Stomach (tissue), 9 donors: ENCODE data around the gene HAAO. TPM values are rescaled to one million over a fixed set of nuclear protein-coding genes. Genes with fewer than 3 reads are reported as not detected.

ENCODE experiments used
- DNase-seq, 2 donors: peaks; one replicate each; pipeline versions ENCODE4 v3.0.0 to v3.0.0-alpha.2; 2013 to 2019
- H3K27ac ChIP-seq, 5 donors: fragments of 200-600 bp in 4 of 5; sonication (generic) in 4 of 5; one replicate each; pipeline ENCODE4 v1.5.1; 2013 to 2019; ENCODE audit warnings: mild to moderate bottlenecking in 1 of 5, moderate library complexity in 1 of 5
- H3K27me3 ChIP-seq, 3 donors: fragments of 200-600 bp; sonication (generic); one replicate each; pipeline ENCODE4 v1.5.1; 2017 to 2019; ENCODE audit warnings: mixed run types in 1 of 3
- H3K36me3 ChIP-seq, 4 donors: fragments of 200-600 bp; sonication (generic); 1 replicate in 3 of 4; 2 replicates in 1 of 4; pipeline ENCODE4 v1.5.1; 2016 to 2019
- H3K4me1 ChIP-seq, 4 donors: fragments of 200-600 bp; sonication (generic); one replicate each; pipeline ENCODE4 v1.5.1; 2016 to 2019
- H3K4me3 ChIP-seq, 4 donors: fragments of 200-600 bp; sonication (generic) in 3 of 4; one replicate each; pipeline ENCODE4 v1.5.1; 2016 to 2019; ENCODE audit warnings: mild to moderate bottlenecking in 1 of 4
- H3K9me3 ChIP-seq, 4 donors: fragments of 200-600 bp; sonication (generic); one replicate each; pipeline ENCODE4 v1.5.1; 2016 to 2019
- CTCF ChIP-seq, 7 experiments: fragments of 450-650 bp in 4 of 7; fragments of 200-600 bp in 3 of 7; sonication (generic) in 3 of 7; IDR thresholded peaks; one replicate each; pipeline ENCODE4 v1.5.1; 2016 to 2019; ENCODE audit warnings: antibody characterized with exemption in 7 of 7, control low read depth in 2 of 7, mild to moderate bottlenecking in 1 of 7
- EP300 ChIP-seq: sonication (generic); formaldehyde crosslinking; IDR thresholded peaks from one replicate; pipeline ENCODE4 v1.6.1; 2017; ENCODE audit warnings: antibody characterized with exemption
- POLR2A ChIP-seq, 4 donors: fragments of 450-650 bp; IDR thresholded peaks; one replicate each; pipeline ENCODE4 v1.6.1; 2016; ENCODE audit warnings: antibody characterized with exemption in 4 of 4, control low read depth in 2 of 4, mild to moderate bottlenecking in 1 of 4, moderate library complexity in 1 of 4
- POLR2AphosphoS5 ChIP-seq, 3 donors: sonication (generic); formaldehyde crosslinking; IDR thresholded peaks; one replicate each; pipeline ENCODE4 v1.6.1; 2016; ENCODE audit warnings: antibody characterized with exemption in 3 of 3
- WGBS, 5 donors: extraction: QIAGEN DNeasy Blood & Tissue Kit in 3 of 5; methylation state at CpG; one replicate each; pipeline versions ENCODE4 v1.1.5 to v1.1.7; 2013 to 2018; 5-methylcytosine and 5-hydroxymethylcytosine counted together
- intact Hi-C: fragments of 100-400 bp; cut with DNase I; formaldehyde crosslinking; loops from one replicate; pipeline ENCODE4 v1.15.1; 2023; ENCODE audit warnings: low total_unique reads
- polyA plus RNA-seq, 3 donors: library from polyadenylated mRNA; stranded (reverse); fragments of 200-250 nt; gene quantifications; one replicate each; pipeline ENCODE4 v1.2.3, GENCODE V29; 2013
- total RNA-seq, 5 donors: library from RNA; depleted of rRNA; stranded (reverse); fragments of >200 nt; gene quantifications; one replicate each; pipeline versions ENCODE4 v1.1.0 to v1.2.3, GENCODE V29; 2014 to 2016
- donor health status: healthy with polysubstance abuse.
- donor health status: Bipolar disorder and iron deficiency.
- donor health status: healthy.

The HAAO gene
- total and polyA plus RNA-seq, 8 donors: 0.89 to 23.5 (median 12.7) TPM; not detected in 2

GRCh38 chr2:42768706-42769256 lies 23.6 kb downstream of the HAAO start:
- H3K27ac ChIP-seq: no peak overlapping the region
- TF ChIP-seq POLR2A (IDR thresholded peaks at IDR 0.05) (no peak), CTCF (IDR thresholded peaks at IDR 0.05) (no peak), EP300 (no peak), POLR2AphosphoS5 (IDR thresholded peaks at IDR 0.05) (no peak)
- no peak overlapping the region for H3K4me3 ChIP-seq
- intact Hi-C loops: no loop called here
- peaks cover 0 to 7% (median 2%) of the 10 kb centered on the region in 4 donors for H3K36me3 ChIP-seq
- no peak for DNase-seq
- 59 to 88% (median 64%) methylated on average over 3 of the region's 3 CpGs for WGBS, 5 donors
- H3K9me3 ChIP-seq: no peaks in the 10 kb centered on the region
- peaks cover 0 to 6% (median 0%) of the 10 kb centered on the region in 4 donors for H3K4me1 ChIP-seq
- no peaks in the 10 kb centered on the region for H3K27me3 ChIP-seq

GRCh38 chr2:42767899-42768705 lies 24.3 kb downstream of the HAAO start:
- DNase-seq: no peak
- Histone ChIP-seq H3K36me3 (peaks cover 0 to 11% (median 4%) of the 10 kb centered on the region in 4 donors), H3K4me3 (no peak overlapping the region), H3K27ac (no peak overlapping the region), H3K27me3 (no peaks in the 10 kb centered on the region), H3K9me3 (no peaks in the 10 kb centered on the region), H3K4me1 (peaks cover 0 to 6% (median 0%) of the 10 kb centered on the region in 4 donors)
- TF ChIP-seq CTCF (IDR thresholded peaks at IDR 0.05) (no peak), EP300 (no peak)
- intact Hi-C loops: no loop called here
- WGBS, 5 donors: 79 to 91% (median 82%) methylated on average over 8 to 14 of the region's 14 CpGs

- Histone ChIP-seq H3K36me3 (peaks cover 0 to 18% (median 5%) of the 10 kb centered on the region in 4 donors), H3K9me3 (no peaks in the 10 kb centered on the region), H3K27ac (no peak overlapping the region), H3K4me1 (peaks cover 0 to 6% (median 0%) of the 10 kb centered on the region in 4 donors), H3K4me3 (no peak overlapping the region), H3K27me3 (no peaks in the 10 kb centered on the region)
- TF ChIP-seq EP300 (no peak), POLR2AphosphoS5 (IDR thresholded peaks at IDR 0.05) (no peak), CTCF (IDR thresholded peaks at IDR 0.05) (no peak), POLR2A (IDR thresholded peaks at IDR 0.05) (no peak)
- no peak for DNase-seq
- intact Hi-C loops: no loop called here
- WGBS, 5 donors: 87 to 92% (median 89%) methylated on average over 14 to 16 of the region's 16 CpGs
These were observed 25.1 kb downstream of the HAAO start for GRCh38 chr2:42767080-42767898.

GRCh38 chr2:42765686-42766085 lies 26.7 kb downstream of the HAAO start:
- no peak overlapping the region for H3K27ac ChIP-seq
- no peak for DNase-seq
- intact Hi-C loops: no loop called here
- H3K4me1 ChIP-seq: peaks cover 0 to 5% (median 0%) of the 10 kb centered on the region in 4 donors
- H3K9me3 ChIP-seq: no peaks in the 10 kb centered on the region
- H3K4me3 ChIP-seq: no peak overlapping the region
- H3K27me3 ChIP-seq: no peaks in the 10 kb centered on the region
- TF ChIP-seq POLR2A (IDR thresholded peaks at IDR 0.05): no peak
- TF ChIP-seq EP300: no peak
- no peak for TF ChIP-seq CTCF (IDR thresholded peaks at IDR 0.05)
- no peak for TF ChIP-seq POLR2AphosphoS5 (IDR thresholded peaks at IDR 0.05)
- H3K36me3 ChIP-seq: peaks cover 0 to 18% (median 5%) of the 10 kb centered on the region in 4 donors
- WGBS, 5 donors: 86 to 96% (median 92%) methylated on average over 9 of the region's 9 CpGs
